Prostate gland (tissue), 2 donors: ENCODE measurements around the gene C11orf52. TPM values are rescaled to one million over a fixed set of nuclear protein-coding genes. Genes with fewer than 3 reads are reported as not detected.

Experiments
- DNase-seq: peaks from one replicate; pipeline ENCODE4 v3.0.0-alpha.2; 2019; ENCODE audit warnings: low spot score
- H3K27ac ChIP-seq, 2 donors: fragments of 200-600 bp; sonication (generic); 2 replicates each; pipeline ENCODE4 v1.5.1; 2017 to 2019
- H3K27me3 ChIP-seq: fragments of 200-600 bp; sonication (generic); replicated peaks from 2 replicates; pipeline ENCODE4 v1.5.1; 2019; ENCODE audit not compliant: insufficient read depth
- H3K36me3 ChIP-seq, 2 donors: fragments of 200-600 bp; sonication (generic); 1 replicate in 1 of 2; 2 replicates in 1 of 2; pipeline versions ENCODE4 v1.5.1 to v1.8.1; 2017 to 2019
- H3K4me1 ChIP-seq: fragments of 200-600 bp; sonication (generic); replicated peaks from 2 replicates; pipeline ENCODE4 v1.5.1; 2019
- H3K4me3 ChIP-seq, 2 donors: fragments of 200-600 bp; sonication (generic); 2 replicates each; pipeline ENCODE4 v1.5.1; 2017 to 2019
- H3K9me3 ChIP-seq: fragments of 200-600 bp; sonication (generic); 2 replicates; pipeline ENCODE4 v1.5.1; 2017
- CTCF ChIP-seq, 4 experiments: fragments of 200-600 bp in 2 of 4; fragments of 450-650 bp in 2 of 4; sonication (generic) in 2 of 4; IDR thresholded peaks; 1 replicate in 3 of 4; 2 replicates in 1 of 4; pipeline ENCODE4 v1.5.1; 2016 to 2019; ENCODE audit warnings: antibody characterized with exemption in 4 of 4, mild to moderate bottlenecking in 2 of 4, moderate library complexity in 2 of 4
- POLR2A ChIP-seq: fragments of 450-650 bp; IDR thresholded peaks from one replicate; pipeline ENCODE4 v1.6.1; 2016; ENCODE audit warnings: antibody characterized with exemption, mild to moderate bottlenecking
- POLR2AphosphoS5 ChIP-seq: sonication (generic); formaldehyde crosslinking; IDR thresholded peaks from one replicate; pipeline ENCODE4 v1.6.1; 2017; ENCODE audit warnings: antibody characterized with exemption
- WGBS: methylation state at CpG from one replicate; pipeline ENCODE4 v1.1.5; 2018; 5-methylcytosine and 5-hydroxymethylcytosine counted together
- intact Hi-C: fragments of 100-400 bp; cut with DNase I; formaldehyde crosslinking; loops from one replicate; pipeline ENCODE4 v1.14.2; 2022
- total RNA-seq, 2 donors: library from RNA; depleted of rRNA; stranded (reverse); fragments of >200 nt; gene quantifications; one replicate each; pipeline ENCODE4 v1.1.0, GENCODE V29; 2016

Gene C11orf52
- total RNA-seq, 2 donors from 2014 or later = 13.2 to 31.5 TPM

- WGBS = 100% methylated on average over 1 of the region's 1 CpG
- H3K9me3 ChIP-seq = no peaks in the 10 kb centered on the region
- TF ChIP-seq POLR2AphosphoS5 = no peak
- no peak for TF ChIP-seq CTCF (IDR thresholded peaks at IDR 0.05)
- no peak for TF ChIP-seq POLR2A
- H3K4me3 ChIP-seq = no peak overlapping the region
- intact Hi-C loops = no loop called here
- no peak for DNase-seq
- no peaks in the 10 kb centered on the region for H3K27me3 ChIP-seq
- H3K4me1 ChIP-seq = peaks cover 15% of the 10 kb centered on the region
- H3K36me3 ChIP-seq = no peaks in the 10 kb centered on the region
- peak overlapping the region in 1 of 2 donors; percentile 93 for H3K27ac ChIP-seq
Observed at GRCh38 chr11:111916768-111917167, 1.9 kb upstream of the C11orf52 start.

DNA sequence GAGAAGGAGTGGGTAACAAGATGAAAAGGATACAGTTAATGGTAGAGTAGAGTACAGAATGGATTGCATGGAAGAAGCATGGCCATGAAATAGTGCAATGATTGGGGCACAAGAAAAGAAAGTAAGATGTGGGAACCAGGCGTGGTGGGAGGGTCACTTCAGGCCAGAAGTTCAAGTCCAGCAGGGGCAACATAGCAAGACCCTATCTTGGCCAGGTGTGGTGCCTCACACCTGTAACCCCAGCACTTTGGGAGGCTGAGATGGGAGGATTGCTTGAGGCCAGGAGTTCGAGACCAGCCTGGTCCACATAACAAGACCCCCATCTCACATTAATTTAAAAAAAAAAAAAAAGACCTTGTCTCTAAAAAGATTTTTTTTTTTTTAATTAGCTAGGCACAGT lies 1.4 kb upstream of the C11orf52 start:
- Histone ChIP-seq H3K9me3 (no peaks in the 10 kb centered on the region), H3K4me1 (peaks cover 12% of the 10 kb centered on the region), H3K36me3 (no peaks in the 10 kb centered on the region), H3K4me3 (no peak overlapping the region), H3K27me3 (no peaks in the 10 kb centered on the region), H3K27ac (peak overlapping the region; percentile 91 to 93)
- DNase-seq = no peak
- no peak for TF ChIP-seq POLR2A
- no peak for TF ChIP-seq CTCF (IDR thresholded peaks at IDR 0.05)
- TF ChIP-seq POLR2AphosphoS5 = no peak
- intact Hi-C loops = no loop called here
- WGBS = 96% methylated on average over 2 of the region's 2 CpGs

- no peaks in the 10 kb centered on the region for H3K36me3 ChIP-seq
- H3K4me1 ChIP-seq = peaks cover 8% of the 10 kb centered on the region
- no peak for DNase-seq
- no peaks in the 10 kb centered on the region for H3K9me3 ChIP-seq
- TF ChIP-seq CTCF (IDR thresholded peaks at IDR 0.05) (no peak), POLR2AphosphoS5 (no peak), POLR2A (no peak)
- H3K27ac ChIP-seq = peak overlapping the region; percentile 91 to 93
- H3K27me3 ChIP-seq = no peaks in the 10 kb centered on the region
- H3K4me3 ChIP-seq = no peak overlapping the region
- intact Hi-C loops = no loop called here
- 92% methylated on average over 3 of the region's 3 CpGs for WGBS
Observed at GRCh38 chr11:111917788-111918187, 925 bp upstream of the C11orf52 start.

DNA sequence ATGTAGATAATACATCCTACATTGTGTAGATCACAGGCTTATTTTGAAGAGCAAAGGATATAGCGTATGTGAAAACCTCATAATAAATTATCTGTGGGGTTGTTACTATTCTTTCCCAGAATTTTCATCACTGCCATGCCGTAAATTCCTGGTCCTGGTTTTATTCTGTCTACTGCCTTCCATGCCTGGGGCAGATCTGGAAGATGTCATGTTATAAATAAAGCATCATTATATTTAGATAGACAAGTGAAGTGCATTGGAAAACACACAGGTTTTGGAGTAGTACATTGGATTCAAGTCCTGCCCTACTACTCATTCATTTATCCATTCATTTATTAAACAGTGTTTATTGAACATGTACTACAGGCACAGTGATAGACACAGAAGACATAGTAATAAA lies 2.2 kb downstream of the C11orf52 start:
- no peak overlapping the region for H3K4me3 ChIP-seq
- no peak for TF ChIP-seq CTCF (IDR thresholded peaks at IDR 0.05)
- no peak for TF ChIP-seq POLR2AphosphoS5
- TF ChIP-seq POLR2A = no peak
- WGBS = 91% methylated on average over 2 of the region's 2 CpGs
- H3K4me1 ChIP-seq = peaks cover 4% of the 10 kb centered on the region
- no peaks in the 10 kb centered on the region for H3K9me3 ChIP-seq
- no peaks in the 10 kb centered on the region for H3K27me3 ChIP-seq
- H3K36me3 ChIP-seq = no peaks in the 10 kb centered on the region
- no peak for DNase-seq
- intact Hi-C loops = no loop called here
- H3K27ac ChIP-seq = peak overlapping the region in 1 of 2 donors; percentile 19

- H3K27ac ChIP-seq = peak overlapping the region in 1 of 2 donors; percentile 6
Observed at GRCh38 chr11:111921541-111922230, 3.0 kb downstream of the C11orf52 start.

More at GRCh38 chr11:111921541-111922230, 3.0 kb downstream of the C11orf52 start:
- H3K4me3 ChIP-seq = no peak overlapping the region
- TF ChIP-seq CTCF (IDR thresholded peaks at IDR 0.05) = no peak
- TF ChIP-seq POLR2AphosphoS5 = no peak
- no peak for TF ChIP-seq POLR2A
- H3K9me3 ChIP-seq = no peaks in the 10 kb centered on the region
- H3K27me3 ChIP-seq = no peaks in the 10 kb centered on the region
- no peak for DNase-seq
- WGBS = 94% methylated on average over 7 of the region's 7 CpGs
- no peaks in the 10 kb centered on the region for H3K36me3 ChIP-seq
- intact Hi-C loops = no loop called here
- peaks cover 8% of the 10 kb centered on the region for H3K4me1 ChIP-seq
